Neural cell (in vitro differentiated cells): Measurements from ENCODE around the gene AGPAT2. TPM values are rescaled to one million over a fixed set of nuclear protein-coding genes. Genes with fewer than 3 reads are reported as not detected.

Experiments
- H2AFZ ChIP-seq: fragments of 200-600, 300-800 bp; sonication (generic), shearing (Covaris generic); 2 replicates; pipeline ENCODE4 v1.6.0; 2014; ENCODE audit warnings: low read depth, mild to moderate bottlenecking, antibody characterized with exemption, low read length, moderate library complexity
- H3F3A ChIP-seq: fragments of 200-600 bp; shearing (Covaris generic); 2 replicates; pipeline ENCODE4 v1.6.1; 2016; ENCODE audit warnings: mild to moderate bottlenecking, moderate library complexity, mixed read lengths, antibody characterized with exemption, low read length; ENCODE audit not compliant: insufficient read depth, poor library complexity, severe bottlenecking
- H3K27ac ChIP-seq: fragments of 200-600, 300-800 bp; sonication (generic), shearing (Covaris generic); 2 replicates; pipeline ENCODE4 v1.5.1; 2014; ENCODE audit warnings: mild to moderate bottlenecking, low read length, moderate library complexity
- H3K27me3 ChIP-seq: fragments of 300-800, 200-600 bp; sonication (generic), shearing (Covaris generic); 2 replicates; pipeline ENCODE4 v1.6.0; 2014; ENCODE audit warnings: mild to moderate bottlenecking, low read depth, low read length, moderate library complexity; ENCODE audit not compliant: insufficient read depth
- H3K36me3 ChIP-seq: fragments of 300-800, 200-600 bp; sonication (generic), shearing (Covaris generic); 2 replicates; pipeline ENCODE4 v1.5.1; 2014; ENCODE audit warnings: mild to moderate bottlenecking, antibody characterized with exemption, low read length, moderate library complexity; ENCODE audit not compliant: insufficient read depth
- H3K4me2 ChIP-seq: fragments of 300-800, 200-600 bp; sonication (generic), shearing (Covaris generic); 2 replicates; pipeline ENCODE4 v1.6.0; 2014; ENCODE audit warnings: mild to moderate bottlenecking, low read length
- H3K4me3 ChIP-seq: fragments of 300-800, 200-600 bp; sonication (generic), shearing (Covaris generic); 2 replicates; pipeline ENCODE4 v1.5.1; 2014; ENCODE audit warnings: mild to moderate bottlenecking, low read length, moderate library complexity
- H3K79me2 ChIP-seq: fragments of 200-600 bp; shearing (Covaris generic); replicated peaks from 2 replicates; pipeline ENCODE4 v1.6.0; 2014; ENCODE audit warnings: mild to moderate bottlenecking, low read length, moderate library complexity; ENCODE audit not compliant: insufficient read depth
- H3K9ac ChIP-seq: fragments of 300-800, 200-600 bp; sonication (generic), shearing (Covaris generic); 2 replicates; pipeline ENCODE4 v1.6.1; 2016; ENCODE audit warnings: mild to moderate bottlenecking, low read length, mixed read lengths
- H3K9me2 ChIP-seq: fragments of 200-600 bp; shearing (Covaris generic); 2 replicates; pipeline ENCODE4 v1.6.1; 2016; ENCODE audit warnings: mild to moderate bottlenecking, low read length, mixed read lengths; ENCODE audit not compliant: insufficient read depth
- H3K9me3 ChIP-seq: fragments of 200-600, 300-800 bp; sonication (generic), shearing (Covaris generic); 2 replicates; pipeline ENCODE4 v1.6.1; 2016; ENCODE audit warnings: mild to moderate bottlenecking, mixed run types, low read length, moderate library complexity, mixed read lengths
- H4K20me1 ChIP-seq: fragments of 200-600 bp; shearing (Covaris generic); 2 replicates; pipeline ENCODE4 v1.6.1; 2016; ENCODE audit warnings: mild to moderate bottlenecking, mixed run types; ENCODE audit not compliant: insufficient read depth
- CTCF ChIP-seq: fragments of 450-650 bp; IDR thresholded peaks from 2 replicates; pipeline ENCODE4 v1.5.1; 2014; ENCODE audit warnings: antibody characterized with exemption, mild to moderate bottlenecking, moderate library complexity; ENCODE audit not compliant: poor library complexity, severe bottlenecking
- EP300 ChIP-seq: fragments of 450-650 bp; conservative IDR thresholded peaks from 2 replicates; pipeline ENCODE4 v1.6.1; 2014; ENCODE audit warnings: antibody characterized with exemption, mild to moderate bottlenecking, moderate library complexity; ENCODE audit not compliant: poor library complexity, severe bottlenecking
- EZH2 ChIP-seq: fragments of 200-600, 300-800 bp; shearing (Covaris generic), sonication (generic); IDR thresholded peaks from 2 replicates; pipeline ENCODE4 v1.6.1; 2014; ENCODE audit warnings: antibody characterized with exemption, low read length, borderline replicate concordance, mild to moderate bottlenecking; ENCODE audit not compliant: insufficient read depth, poor library complexity, severe bottlenecking
- MXI1 ChIP-seq: fragments of 450-650 bp; conservative IDR thresholded peaks from 2 replicates; pipeline ENCODE4 v1.6.1; 2014; ENCODE audit warnings: antibody characterized with exemption, mild to moderate bottlenecking; ENCODE audit not compliant: poor library complexity, severe bottlenecking
- POLR2AphosphoS5 ChIP-seq: IDR thresholded peaks from 2 replicates; pipeline ENCODE4 v1.6.1; 2012
- RAD21 ChIP-seq: fragments of 450-650 bp; conservative IDR thresholded peaks from 2 replicates; pipeline ENCODE4 v1.6.1; 2014; ENCODE audit warnings: antibody characterized with exemption, mild to moderate bottlenecking, moderate library complexity
- REST ChIP-seq: IDR thresholded peaks from 2 replicates; pipeline ENCODE4 v1.6.1; 2012; ENCODE audit warnings: borderline replicate concordance
- SMC3 ChIP-seq: fragments of 450-650 bp; conservative IDR thresholded peaks from 2 replicates; pipeline ENCODE4 v1.6.1; 2014; ENCODE audit warnings: antibody characterized with exemption, mild to moderate bottlenecking, moderate library complexity; ENCODE audit not compliant: poor library complexity
- TAF1 ChIP-seq: IDR thresholded peaks from 2 replicates; pipeline ENCODE4 v1.6.1; 2012; ENCODE audit warnings: low read depth
- polyA plus RNA-seq: library from polyadenylated mRNA; depleted of rRNA; stranded (reverse); fragments of >200 nt; gene quantifications from 2 replicates; pipeline ENCODE4 v1.2.3, GENCODE V29; 2014

Gene AGPAT2
- polyA plus RNA-seq, 1 donor from 2014 or later, result 1.3 TPM

GRCh38 chr9:136671646-136672430 lies 15.4 kb downstream of the AGPAT2 start:
- H3K27ac ChIP-seq, result no peak overlapping the region
- TF ChIP-seq RAD21 (no peak), CTCF (peak; percentile 63)
- no peaks in the 10 kb centered on the region for H3K9me2 ChIP-seq
- no peaks in the 10 kb centered on the region for H3K27me3 ChIP-seq
- H3K9ac ChIP-seq, result no peak overlapping the region
- H3K9me3 ChIP-seq, result no peaks in the 10 kb centered on the region
- no peaks in the 10 kb centered on the region for H4K20me1 ChIP-seq
- no peaks in the 10 kb centered on the region for H3K79me2 ChIP-seq
- H3F3A ChIP-seq, result no peaks in the 10 kb centered on the region
- no peak overlapping the region for H3K4me3 ChIP-seq
- no peak overlapping the region for H3K4me2 ChIP-seq
- H2AFZ ChIP-seq, result no peak overlapping the region
- H3K36me3 ChIP-seq, result no peaks in the 10 kb centered on the region

- TF ChIP-seq TAF1, result no peak
- no peak for TF ChIP-seq REST
- no peak for TF ChIP-seq SMC3
- Histone ChIP-seq H3K27me3 (no peaks in the 10 kb centered on the region), H3K79me2 (no peaks in the 10 kb centered on the region), H3K27ac (no peak overlapping the region), H3F3A (no peaks in the 10 kb centered on the region), H3K4me2 (no peak overlapping the region), H3K4me3 (no peak overlapping the region), H3K9me3 (no peaks in the 10 kb centered on the region), H4K20me1 (no peaks in the 10 kb centered on the region), H3K9me2 (no peaks in the 10 kb centered on the region), H3K36me3 (no peaks in the 10 kb centered on the region), H3K9ac (no peak overlapping the region), H2AFZ (no peak overlapping the region)
Measured at GRCh38 chr9:136671254-136671614, 16.0 kb downstream of the AGPAT2 start.

- no peak for TF ChIP-seq REST
- TF ChIP-seq EP300, result no peak
- no peak for TF ChIP-seq TAF1
- no peak for TF ChIP-seq CTCF
- no peak for TF ChIP-seq MXI1
- TF ChIP-seq POLR2AphosphoS5, result no peak
- no peak for TF ChIP-seq EZH2
- no peak for TF ChIP-seq SMC3
- TF ChIP-seq RAD21, result no peak
- Histone ChIP-seq H3K4me3 (no peak overlapping the region), H3K27ac (no peak overlapping the region), H3K36me3 (no peaks in the 10 kb centered on the region), H3F3A (no peaks in the 10 kb centered on the region), H3K79me2 (no peaks in the 10 kb centered on the region), H3K9me3 (no peaks in the 10 kb centered on the region), H3K27me3 (no peaks in the 10 kb centered on the region), H3K9ac (no peak overlapping the region), H3K9me2 (no peaks in the 10 kb centered on the region), H4K20me1 (no peaks in the 10 kb centered on the region), H2AFZ (no peak overlapping the region), H3K4me2 (no peak overlapping the region)
Measured at GRCh38 chr9:136670576-136671253, 16.5 kb downstream of the AGPAT2 start.
